ENCODE results near the gene RIOK3.

RIOK3 gene

GRCh38 chr18:23528580-23529472, 75.7 kb downstream of the RIOK3 start:
- no peak for DNase-seq (ENCODE audit: low spot score)

- no peak for DNase-seq (ENCODE audit: low spot score)
Measured at GRCh38 chr18:23529604-23530003, 76.5 kb downstream of the RIOK3 start.

DNA sequence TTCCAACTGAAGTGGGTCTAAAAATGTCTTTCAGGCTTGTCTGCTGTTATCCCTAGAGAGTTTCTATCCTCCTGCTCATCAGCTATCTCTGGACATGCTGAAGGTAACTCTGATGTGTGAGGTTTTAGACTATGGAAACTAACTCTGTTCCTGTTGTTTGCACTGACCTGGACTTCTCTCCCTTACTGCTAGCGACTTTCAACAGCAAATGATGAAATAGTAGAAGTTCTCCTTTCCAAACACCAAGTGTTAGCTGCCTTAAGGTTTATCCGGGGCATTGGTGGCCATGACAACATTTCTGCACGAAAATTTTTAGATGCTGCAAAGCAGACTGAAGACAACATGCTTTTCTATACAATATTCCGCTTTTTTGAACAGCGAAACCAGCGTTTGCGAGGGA, 77.1 kb downstream of the RIOK3 start:
- DNase-seq (ENCODE audit: low spot score): no peak

- no peak for DNase-seq (ENCODE audit: low spot score)
Measured at GRCh38 chr18:23531912-23532311, 78.8 kb downstream of the RIOK3 start.

Measured in NAMALWA (cell line).